GM19397 (cell line): ENCODE data around the gene DCUN1D2.
"Not testable (repeated sequence)": the region's sequence is repeated elsewhere in the genome, so short reads cannot be mapped to it uniquely, and the experiment has no call there.

ENCODE experiments used
- ATAC-seq: cut with Tn5 transposase; IDR thresholded peaks from one replicate; pipeline ENCODE4 v1.9.1; 2021; ENCODE audit warnings: mild to moderate bottlenecking, moderate library complexity; ENCODE audit not compliant: unreplicated experiment

Gene DCUN1D2

DNA sequence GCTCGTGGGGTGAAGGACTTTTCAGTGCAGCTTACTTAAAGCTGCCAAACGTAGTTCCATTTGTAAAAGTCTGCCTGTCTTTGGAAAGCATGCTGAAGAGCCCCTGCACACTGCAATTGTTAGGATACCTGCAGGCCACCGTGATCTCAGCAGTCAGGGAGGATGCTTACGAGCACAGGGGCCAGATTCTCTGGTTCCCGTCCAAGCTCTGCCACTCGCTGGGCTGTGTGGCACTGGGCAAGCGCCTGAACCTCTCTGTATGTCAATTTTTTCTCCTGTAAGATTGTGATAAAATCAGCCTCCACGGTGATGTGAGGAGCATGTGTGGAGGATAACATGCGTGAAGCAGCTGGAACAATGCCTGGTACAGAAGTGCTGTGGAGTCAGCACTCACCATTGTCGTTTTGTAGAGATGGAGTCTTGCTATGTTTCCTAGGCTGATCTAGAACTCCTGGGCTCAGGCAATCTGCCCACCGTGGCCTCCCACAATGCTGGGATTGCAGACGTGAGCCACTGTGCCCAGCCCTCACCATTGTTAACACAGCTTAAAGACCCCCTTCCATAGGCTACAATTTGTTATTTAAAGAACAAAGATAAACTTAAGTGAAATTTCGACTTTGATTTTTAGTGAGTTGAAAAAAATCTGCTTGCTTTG, 40.7 kb downstream of the DCUN1D2 start:
- ATAC-seq = no peak

DNA sequence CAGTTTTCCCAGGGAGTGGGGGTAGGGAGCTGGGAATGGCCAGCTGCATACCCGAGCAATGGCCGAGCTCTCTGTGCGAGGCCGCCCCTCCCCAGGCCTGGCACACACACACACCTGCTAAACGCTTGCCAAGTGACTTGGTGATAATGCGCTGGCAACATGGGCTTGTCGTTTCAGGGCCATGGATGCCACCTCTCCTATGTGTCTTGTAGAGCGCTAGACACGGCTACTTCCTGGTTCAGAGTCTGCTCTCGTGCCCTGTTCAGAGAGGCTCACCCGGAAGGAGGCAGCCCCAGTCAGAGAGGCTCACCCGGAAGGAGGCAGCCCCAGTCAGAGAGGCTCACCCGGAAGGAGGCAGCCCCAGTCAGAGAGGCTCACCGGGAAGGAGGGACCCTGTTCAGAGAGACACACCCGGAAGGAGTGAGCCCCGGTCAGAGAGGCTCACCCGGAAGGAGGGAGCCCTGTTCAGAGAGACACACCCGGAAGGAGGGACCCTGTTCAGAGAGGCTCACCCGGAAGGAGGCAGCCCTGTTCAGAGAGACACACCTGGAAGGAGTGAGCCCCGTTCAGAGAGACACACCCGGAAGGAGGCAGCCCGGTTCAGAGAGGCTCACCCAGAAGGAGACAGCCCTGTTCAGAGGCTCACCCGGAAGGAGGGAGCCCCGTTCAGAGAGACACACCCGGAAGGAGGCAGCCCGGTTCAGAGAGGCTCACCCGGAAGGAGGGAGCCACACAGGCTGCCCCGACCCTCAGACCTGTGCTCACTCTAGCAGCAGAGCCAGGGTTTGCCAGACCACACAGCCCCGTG, 41.4 kb downstream of the DCUN1D2 start:
- peak; percentile 41 for ATAC-seq

DNA sequence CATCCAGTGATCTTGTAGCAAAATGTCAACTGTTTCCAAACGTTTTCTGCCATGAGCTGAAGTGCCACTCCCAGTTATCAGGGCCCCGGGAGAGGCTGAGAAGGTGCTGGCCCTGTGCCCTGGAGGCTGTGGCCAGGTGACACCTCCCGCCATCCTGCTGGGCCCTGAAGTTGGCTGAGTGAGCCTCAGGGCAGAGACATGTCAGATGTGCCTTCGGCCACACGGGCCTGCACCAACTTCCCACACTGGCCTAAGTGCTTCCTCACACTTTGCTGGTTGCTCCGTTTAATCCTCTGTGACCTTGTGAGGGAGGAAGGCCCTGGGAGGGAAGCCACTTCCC, 42.0 kb downstream of the DCUN1D2 start:
- no peak for ATAC-seq

DNA sequence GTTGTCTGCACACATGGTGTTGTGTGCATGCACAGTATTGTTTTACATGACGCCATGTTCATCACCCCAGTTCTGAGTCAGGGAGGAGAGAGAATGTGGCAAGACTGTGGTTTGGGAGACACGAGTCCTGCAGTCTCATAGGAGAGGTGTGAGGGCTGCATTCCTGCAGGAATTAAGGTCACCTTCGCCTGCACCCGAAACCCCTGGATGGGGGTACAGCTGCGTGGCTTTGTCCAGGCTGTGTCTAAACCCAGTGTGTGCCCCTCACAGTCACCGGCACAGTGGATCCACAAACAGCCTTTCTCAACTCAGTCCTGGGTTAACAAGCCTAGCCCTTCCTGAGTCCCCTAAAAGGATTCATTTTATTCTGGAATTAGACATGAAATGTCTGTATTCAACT, 42.9 kb downstream of the DCUN1D2 start:
- ATAC-seq = no peak

DNA sequence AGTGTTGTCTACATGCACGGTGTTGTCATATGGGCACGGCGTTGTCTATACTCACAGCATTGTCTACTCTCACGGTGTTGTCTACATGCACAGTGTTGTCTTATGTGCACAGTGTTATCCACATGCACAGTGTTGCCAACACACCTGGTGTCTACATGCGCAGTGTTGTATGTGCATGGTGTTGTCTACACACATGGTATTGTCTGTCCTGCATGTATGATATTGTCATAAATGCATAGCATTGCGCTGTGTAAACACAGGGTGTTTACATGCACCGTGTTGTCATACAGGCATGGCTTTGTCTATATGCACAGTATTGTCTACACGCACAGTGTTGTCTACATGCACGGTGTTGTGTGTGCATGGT, 44.0 kb downstream of the DCUN1D2 start:
- no peak for ATAC-seq

DNA sequence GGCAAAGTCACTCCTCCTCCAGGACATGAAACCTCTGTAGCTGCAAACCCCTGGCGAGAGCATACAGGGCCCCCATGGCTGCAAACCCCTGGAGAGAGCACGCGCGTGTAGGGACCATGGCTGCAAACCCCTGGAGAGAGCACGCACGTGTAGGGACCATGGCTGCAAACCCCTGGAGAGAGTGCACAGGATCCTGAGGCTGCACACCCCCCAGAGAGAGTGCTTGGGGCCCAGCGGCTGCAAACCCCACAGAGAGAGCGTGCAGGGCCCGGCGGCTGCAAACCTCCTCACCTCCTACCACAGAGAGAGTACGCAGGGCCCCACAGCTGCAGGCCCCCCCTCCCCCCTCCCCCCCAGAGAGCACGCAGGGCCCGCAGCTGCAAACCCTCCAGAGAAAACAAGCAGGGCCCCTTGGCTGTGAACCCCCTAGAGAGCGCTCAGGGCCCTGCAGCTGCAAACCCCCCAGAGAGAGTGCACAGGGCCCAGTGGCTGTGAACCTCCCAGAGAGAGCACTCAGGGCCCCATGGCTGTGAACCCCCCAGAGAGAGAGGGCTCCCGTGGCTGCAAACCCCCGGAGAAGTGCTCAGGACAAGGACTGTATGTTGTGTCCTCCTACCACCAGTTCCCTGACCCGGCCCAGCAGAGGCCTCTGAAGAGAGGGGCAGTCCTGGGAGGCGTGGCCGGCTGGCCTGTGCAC, 44.6 kb downstream of the DCUN1D2 start:
- peak; percentile 61 for ATAC-seq

DNA sequence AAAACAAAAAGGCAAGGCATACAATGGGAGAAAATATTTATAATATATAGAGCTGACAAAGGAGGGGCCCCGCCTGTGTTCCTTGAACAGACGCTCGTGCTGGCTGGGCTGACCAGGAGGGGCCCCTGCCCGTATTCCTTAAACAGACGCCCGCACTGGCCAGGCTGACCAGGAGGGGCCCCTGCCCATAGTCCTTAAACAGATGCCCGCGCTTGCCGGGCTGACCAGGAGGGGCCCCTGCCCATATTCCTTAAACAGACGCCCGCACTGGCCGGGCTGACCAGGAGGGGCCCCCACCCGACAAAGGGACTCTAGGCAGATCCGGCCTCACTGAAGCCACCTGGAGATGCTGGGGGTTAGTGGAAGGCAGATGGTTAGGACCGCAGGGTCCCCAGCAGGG, 46.5 kb downstream of the DCUN1D2 start:
- ATAC-seq = no peak

DNA sequence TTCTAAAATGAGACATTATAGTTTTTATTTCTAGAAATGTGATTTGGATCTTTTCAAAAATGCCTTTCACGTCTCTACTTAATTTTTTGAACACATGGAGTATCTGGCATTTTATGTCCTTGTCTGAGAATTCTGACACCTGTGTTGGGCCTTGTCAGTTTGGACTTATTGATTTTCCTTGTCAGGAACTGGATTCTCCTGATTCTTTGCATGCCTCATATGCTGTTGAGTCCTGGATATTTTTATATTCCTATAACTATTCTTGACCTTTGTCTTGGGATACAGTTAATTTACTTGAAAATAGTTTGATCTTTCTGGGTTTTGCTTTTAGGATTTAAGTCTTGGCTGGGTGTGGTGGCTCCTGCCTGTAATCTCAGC, 47.5 kb downstream of the DCUN1D2 start:
- ATAC-seq = no peak

DNA sequence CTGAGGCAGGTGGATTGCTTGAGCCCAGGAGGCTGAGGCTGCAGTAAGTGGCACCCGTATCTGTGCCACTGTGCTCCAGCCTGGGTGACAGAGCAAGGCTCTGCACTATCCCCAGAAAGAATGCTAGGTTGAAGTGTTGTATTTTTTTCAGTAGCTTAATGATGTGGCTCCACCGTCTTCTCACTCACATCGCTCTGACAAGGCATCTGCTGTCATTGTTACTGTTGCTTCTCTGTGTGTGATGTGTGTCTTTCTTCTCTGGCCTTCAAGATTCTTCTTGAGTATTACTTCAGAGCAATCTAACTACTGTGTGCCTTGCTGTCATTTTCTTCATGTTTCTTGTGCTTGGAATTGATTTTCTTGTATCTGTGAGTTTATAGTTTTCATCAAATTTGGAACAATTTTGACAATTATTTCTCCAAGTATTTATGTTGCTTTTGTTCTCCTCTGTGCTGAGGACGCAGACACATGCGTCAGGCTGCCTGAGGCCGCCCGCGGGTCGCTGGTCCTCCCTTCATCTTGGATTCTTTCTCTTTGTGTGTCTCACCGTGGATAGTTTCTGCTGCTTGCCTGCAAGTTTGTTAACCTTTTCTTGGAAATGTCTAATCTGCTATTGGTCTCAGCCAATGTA, 48.0 kb downstream of the DCUN1D2 start:
- no peak for ATAC-seq

DNA sequence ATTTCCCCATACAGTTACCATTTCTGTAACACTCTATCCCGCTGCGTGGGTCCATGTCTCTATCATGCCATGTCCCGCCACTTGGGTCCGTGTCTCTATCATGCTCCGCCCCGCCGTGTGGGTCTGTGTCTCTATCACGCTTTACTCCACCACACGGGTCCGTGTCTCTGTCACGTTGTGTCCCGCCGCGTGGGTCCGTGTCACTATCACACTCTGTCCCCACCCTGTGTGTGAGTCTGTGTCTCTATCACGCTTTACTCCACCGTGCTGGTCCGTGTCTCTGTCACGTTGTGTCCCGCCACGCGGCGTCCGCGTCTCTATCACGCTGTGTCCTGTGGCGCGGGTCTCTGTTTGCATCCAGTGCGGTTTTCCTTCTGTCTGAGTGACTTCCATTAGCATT, 48.9 kb downstream of the DCUN1D2 start:
- ATAC-seq = no peak

DNA sequence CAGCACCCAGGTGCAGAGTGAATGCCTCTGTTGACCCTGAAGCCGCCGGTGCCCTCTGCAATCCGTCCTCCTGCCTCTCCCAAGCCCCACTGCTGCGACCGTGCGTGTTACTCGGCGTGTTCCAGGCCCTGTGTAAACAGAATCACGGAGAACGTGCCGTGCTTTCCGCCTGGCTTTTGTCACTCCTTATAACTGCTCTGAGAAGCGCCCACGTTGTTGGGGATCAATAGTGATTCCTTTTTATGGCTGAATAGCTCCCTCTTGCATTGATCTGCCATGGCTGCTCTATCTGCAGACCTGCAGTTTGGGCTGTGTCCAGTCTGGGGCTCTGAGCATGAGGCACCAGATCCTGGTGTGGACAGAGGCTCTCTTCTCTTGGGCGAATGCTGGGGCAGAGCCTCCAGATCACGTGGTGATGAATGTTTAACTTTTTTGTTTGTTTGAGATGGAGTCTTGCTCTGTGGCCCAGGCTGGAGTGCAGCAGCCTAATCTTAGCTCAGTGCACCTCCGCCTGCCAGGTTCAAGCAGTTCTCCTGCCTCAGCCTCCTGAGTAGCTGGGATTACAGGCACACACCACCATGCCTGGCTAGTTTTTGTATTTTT, 53.0 kb downstream of the DCUN1D2 start:
- no peak for ATAC-seq

DNA sequence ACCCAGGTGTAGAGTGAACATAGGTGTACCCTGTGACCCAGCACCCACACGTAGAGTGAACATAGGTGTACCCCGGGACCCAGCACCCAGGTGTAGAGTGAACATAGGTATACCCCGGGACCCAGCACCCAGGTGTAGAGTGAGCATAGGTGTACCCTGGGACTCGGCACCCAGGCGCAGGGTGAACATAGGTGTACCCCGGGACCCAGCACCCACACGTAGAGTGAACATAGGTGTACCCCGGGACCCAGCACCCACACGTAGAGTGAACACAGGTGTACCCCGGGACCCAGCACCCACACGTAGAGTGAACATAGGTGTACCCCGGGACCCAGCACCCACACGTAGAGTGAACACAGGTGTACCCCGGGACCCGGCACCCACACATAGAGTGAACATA, 53.6 kb downstream of the DCUN1D2 start:
- not testable (repeated sequence) for ATAC-seq

DNA sequence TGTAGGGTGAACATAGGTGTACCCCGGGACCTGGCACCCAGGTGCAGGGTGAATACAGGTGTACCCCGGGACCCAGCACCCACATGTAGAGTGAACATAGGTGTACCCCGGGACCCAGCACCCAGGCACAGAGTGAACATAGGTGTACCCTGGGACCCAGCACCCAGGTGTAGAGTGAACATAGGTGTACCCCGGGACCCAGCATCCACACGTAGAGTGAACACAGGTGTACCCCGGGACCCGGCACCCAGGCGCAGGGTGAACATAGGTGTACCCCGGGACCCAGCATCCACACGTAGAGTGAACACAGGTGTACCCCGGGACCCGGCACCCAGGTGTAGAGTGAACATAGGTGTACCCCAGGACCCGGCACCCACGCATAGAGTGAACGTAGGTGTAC, 54.6 kb downstream of the DCUN1D2 start:
- ATAC-seq = not testable (repeated sequence)

DNA sequence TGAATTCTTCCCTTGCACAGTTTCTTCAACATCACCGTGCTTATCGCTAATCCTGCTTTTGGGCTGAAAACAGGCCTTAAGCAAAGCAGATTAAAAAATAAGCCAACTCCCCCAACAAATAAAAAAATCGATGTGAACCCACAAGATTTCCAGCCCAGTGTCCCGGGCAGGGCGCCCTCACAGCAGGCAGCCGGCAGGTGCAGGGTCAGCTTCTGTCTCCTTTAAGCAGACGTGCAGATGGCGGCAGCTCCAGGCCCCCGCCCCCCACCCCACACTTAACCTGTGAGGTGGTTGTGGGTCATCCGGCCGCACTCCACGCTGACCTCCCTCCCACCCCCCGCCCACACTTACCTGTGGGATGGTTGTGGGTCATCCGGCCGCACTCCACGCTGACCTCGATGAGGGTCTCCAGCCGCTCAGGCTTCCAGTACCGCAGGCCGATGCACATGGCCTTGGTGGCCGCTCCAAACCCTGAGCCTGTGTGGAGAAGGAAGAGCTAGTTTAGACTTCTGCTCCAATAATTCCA, 57.1 kb downstream of the DCUN1D2 start:
- ATAC-seq = no peak

DNA sequence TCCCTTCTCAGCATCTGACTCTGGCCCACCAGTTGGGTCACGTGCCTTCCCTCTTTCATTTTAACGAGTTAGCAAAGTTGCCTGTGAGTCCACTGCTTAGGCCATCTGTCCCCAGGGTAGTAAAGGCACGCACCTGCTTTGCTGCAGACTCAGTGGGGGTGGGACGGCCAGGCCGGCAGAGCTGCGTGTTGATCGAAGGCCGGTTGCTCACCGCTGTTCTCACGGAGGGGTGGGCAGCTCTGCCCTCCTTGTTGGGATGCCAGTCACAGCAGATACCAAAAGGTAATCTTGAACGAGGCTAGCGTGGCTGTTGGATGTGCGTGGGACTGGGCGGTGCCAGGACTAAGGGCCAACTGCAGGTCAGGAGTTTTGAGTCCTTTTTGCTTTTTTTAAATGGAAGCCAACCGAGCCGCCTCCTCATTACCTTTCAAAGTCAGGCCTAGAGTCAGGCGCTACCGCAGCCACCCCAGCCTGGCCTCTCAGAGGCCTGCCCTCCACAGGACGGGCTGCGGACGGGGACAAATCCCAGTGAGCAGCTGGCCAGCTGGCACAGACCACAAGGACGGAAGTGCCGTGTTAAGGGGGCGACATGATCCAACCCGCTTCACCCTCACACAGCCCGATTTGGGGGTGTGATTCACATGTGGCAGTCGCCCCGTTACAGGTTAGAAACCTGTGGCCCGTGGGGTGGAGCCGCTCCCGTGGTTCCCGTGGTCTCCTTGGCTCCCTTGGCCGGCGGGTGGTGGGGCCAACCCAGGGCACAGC, 57.8 kb downstream of the DCUN1D2 start:
- ATAC-seq = no peak

DNA sequence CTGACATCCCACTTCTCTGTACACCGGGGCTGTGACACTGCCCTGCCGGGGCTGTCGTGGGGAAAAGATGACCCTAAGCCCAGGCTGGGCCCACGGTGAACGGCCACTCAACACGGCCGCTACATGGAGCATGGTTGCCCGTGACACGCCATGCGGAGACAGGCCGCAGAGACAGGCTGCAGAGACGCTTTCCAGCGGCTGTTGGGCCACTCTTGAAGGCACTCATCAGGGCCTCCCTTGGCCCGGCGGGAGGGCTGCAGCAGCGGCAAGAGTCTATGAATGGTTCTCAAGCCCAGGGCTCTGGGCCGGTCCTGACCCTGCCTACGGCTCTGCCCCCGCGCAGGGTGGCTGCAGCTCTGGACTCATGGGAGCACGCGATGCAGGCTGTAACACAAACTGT, 59.3 kb downstream of the DCUN1D2 start:
- ATAC-seq = no peak

DNA sequence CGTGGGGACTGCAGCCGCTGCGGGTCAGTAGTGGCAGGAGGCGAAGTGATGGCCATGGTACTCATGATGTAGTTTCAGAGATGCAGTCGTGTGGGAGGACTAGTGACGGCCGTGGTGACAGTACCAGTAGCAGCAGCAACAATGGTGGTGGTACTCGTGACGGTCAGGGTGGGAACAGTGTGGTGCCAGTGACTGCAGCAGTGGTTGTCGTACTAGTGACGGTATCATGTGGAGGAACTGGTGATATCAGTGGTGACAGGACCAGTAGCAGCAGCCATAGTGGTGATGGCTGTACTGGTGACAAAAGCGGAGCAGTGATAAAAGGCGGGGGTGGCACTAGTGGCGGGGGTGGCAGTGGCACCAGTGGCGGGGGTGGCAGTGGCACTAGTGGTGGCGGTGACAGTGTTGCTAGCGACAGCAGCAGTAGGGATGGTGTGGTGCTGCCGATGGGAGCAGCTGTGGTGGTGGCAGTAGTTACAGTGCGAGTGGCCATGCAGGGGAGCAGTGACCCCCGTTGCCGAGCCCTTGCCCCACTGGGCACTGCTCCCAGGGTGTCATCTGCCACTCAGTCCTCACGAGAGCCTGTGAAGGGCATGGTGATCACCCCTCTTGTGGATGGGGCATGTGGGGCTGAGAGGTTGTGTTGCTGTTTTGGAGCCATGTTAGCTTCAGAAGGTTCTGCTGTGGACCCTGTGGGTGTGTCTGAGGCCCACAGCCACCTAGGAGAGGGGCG, 60.0 kb downstream of the DCUN1D2 start:
- no peak for ATAC-seq

DNA sequence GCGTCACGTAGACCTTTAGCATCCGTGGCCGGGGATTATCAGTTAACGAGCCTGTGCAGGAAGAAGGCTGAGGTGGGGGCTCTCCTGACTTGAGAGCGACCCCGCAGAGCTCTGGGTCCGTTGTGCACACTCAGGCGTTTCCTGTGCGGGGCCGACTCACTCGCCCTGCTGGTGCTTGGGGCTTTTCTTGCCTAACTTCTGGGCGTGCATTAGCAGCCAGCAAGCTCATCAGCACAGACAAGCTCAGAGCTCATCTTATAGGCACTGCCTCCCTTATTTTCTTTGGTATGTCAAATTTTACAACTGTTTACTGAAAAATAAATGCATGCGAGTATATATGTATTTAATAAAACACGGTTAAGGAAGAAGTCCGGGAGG, 60.9 kb downstream of the DCUN1D2 start:
- ATAC-seq = no peak

DNA sequence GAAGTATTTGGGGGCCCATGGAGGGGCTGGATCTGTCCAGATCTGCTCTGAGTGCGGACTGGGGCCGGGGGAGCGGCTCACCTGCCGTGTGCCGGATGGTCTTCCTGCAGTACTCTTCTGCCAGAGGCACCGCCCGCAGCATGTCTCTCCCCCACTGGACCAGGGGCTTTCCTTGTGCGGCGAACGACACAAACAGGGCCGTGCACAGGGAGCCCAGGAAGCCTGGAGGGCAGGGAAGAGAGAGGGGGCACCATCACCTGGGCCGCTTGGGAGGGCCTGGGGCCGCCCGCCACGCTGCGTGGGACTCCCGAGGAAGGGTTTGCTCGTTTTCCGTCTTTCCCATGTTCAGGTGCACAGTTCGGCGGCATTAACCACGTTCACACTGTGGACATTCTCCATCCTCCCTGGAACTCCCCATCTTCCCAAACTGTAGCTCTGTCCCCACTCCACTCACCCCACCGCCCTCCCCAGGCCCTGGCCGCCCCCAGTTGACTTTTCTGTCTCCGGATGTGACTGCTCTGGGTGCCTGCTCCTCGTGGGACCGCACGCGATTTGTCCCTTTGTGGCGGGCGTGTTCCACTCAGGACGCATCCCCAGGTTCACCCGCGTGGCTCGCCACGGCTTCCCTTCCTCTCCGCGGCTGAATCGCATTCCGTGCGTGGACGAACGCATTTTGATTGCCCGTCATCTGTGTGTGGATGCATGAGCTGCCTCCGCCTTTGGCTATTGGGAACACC, 61.5 kb downstream of the DCUN1D2 start:
- ATAC-seq = no peak
